Motor neuron (in vitro differentiated cells): ENCODE measurements around the gene FOXA3. TPM values are rescaled to one million over a fixed set of nuclear protein-coding genes. Genes with fewer than 3 reads are reported as not detected.

Experiments
- ATAC-seq, 8 experiments: fragments of 200-7000 bp; cut with Tn5 transposase; replicated peaks in 6 of 8; 2 replicates each; pipeline ENCODE4 v1.8.0; 2021; ENCODE audit warnings: mild to moderate bottlenecking in 8 of 8, moderate library complexity in 8 of 8
- H3K27ac ChIP-seq, 2 donors: fragments of 250-450 bp; sonication (Bioruptor Pico); 2 replicates each; pipeline ENCODE4 v1.9.0; 2021; ENCODE audit warnings: antibody characterized with exemption in 2 of 2, mild to moderate bottlenecking in 2 of 2, moderate library complexity in 1 of 2
- H3K4me1 ChIP-seq, 2 donors: fragments of 250-450 bp; sonication (Bioruptor Pico); replicated peaks in 1 of 2; 2 replicates each; pipeline ENCODE4 v1.6.1; 2021; ENCODE audit warnings: antibody characterized with exemption in 2 of 2, mild to moderate bottlenecking in 2 of 2, moderate library complexity in 1 of 2
- H3K4me3 ChIP-seq, 5 donors: fragments of 250-450 bp; sonication (Bioruptor Pico); 2 replicates each; pipeline ENCODE4 v1.9.0; 2021; ENCODE audit warnings: antibody characterized with exemption in 5 of 5, mild to moderate bottlenecking in 5 of 5, moderate library complexity in 4 of 5
- WGBS, 10 experiments: fragments of 450-650 bp; shearing (Covaris generic); methylation state at CpG; one replicate each; pipeline ENCODE4 v1.0.0; 2022; 5-methylcytosine and 5-hydroxymethylcytosine counted together
- in situ Hi-C, 9 experiments: fragments of 400-800 bp; cut with MboI; loops; one replicate each; pipeline ENCODE4 v1.15.0; 2021; ENCODE audit warnings: low sequenced_read_pairs in 9 of 9, low pct_unique_long_range_greater_than_20kb in 2 of 9; ENCODE audit not compliant: unreplicated experiment in 9 of 9
- total RNA-seq, 8 experiments: library from RNA; unstranded; fragments of 300-600 nt; gene quantifications; 2 replicates each; pipeline versions ENCODE4 v1.2.3 to v1.2.4, GENCODE V29; 2022

FOXA3 gene
- total RNA-seq, 8 experiments from 2014 or later: 0.13 to 0.84 (median 0.42) TPM; not detected in 2

- ATAC-seq: peak in 6 of 8 experiments; percentile 1 to 7 (median 1)
- WGBS, 10 experiments: 13 to 17% (median 17%) methylated on average over 1 to 20 of the region's 47 CpGs; no CpG with 5 or more reads in 7 of the 10 experiments
- in situ Hi-C loops: no loop called here
- peak overlapping the region in 1 of 2 donors; percentile 2 for H3K27ac ChIP-seq
- H3K4me3 ChIP-seq: peak overlapping the region in 3 of 5 donors; percentile 19 to 28 (median 20)
- peaks cover 30 to 37% of the 10 kb centered on the region in 2 donors for H3K4me1 ChIP-seq
Measured at GRCh38 chr19:45882652-45883585, 18.8 kb downstream of the FOXA3 start.

- Histone ChIP-seq H3K4me1 (peaks cover 30 to 37% of the 10 kb centered on the region in 2 donors), H3K27ac (no peak overlapping the region), H3K4me3 (peak overlapping the region in 1 of 5 donors; percentile 28)
- in situ Hi-C loops: no loop called here
- ATAC-seq: no peak
- no CpG with 5 or more reads among the region's 5 CpGs for WGBS, 10 experiments
Measured at GRCh38 chr19:45883586-45883880, 19.4 kb downstream of the FOXA3 start.

- no peak for ATAC-seq
- H3K4me1 ChIP-seq: peaks cover 30 to 37% of the 10 kb centered on the region in 2 donors
- no peak overlapping the region for H3K27ac ChIP-seq
- 60 to 100% (median 90%) methylated on average over 1 to 9 of the region's 57 CpGs; no CpG with 5 or more reads in 7 of the 10 experiments for WGBS, 10 experiments
- H3K4me3 ChIP-seq: peak overlapping the region in 1 of 5 donors; percentile 89
- in situ Hi-C loops: no loop called here
Measured at GRCh38 chr19:45883881-45884681, 20.0 kb downstream of the FOXA3 start.

GRCh38 chr19:45884682-45885555, 20.8 kb downstream of the FOXA3 start:
- peaks cover 30 to 37% of the 10 kb centered on the region in 2 donors for H3K4me1 ChIP-seq
- WGBS, 10 experiments: 76 to 100% (median 87%) methylated on average over 1 to 17 of the region's 72 CpGs; no CpG with 5 or more reads in 4 of the 10 experiments
- peak overlapping the region; percentile 82 to 85 for H3K27ac ChIP-seq
- in situ Hi-C loops: no loop called here
- ATAC-seq: peak in 7 of 8 experiments; percentile 1 to 53 (median 33)
- H3K4me3 ChIP-seq: peak overlapping the region; percentile 56 to 95 (median 86)

- peak; percentile 71 to 81 (median 76) for ATAC-seq
- in situ Hi-C loops: no loop called here
- 0% methylated on average over 5 to 33 of the region's 107 CpGs; no CpG with 5 or more reads in 7 of the 10 experiments for WGBS, 10 experiments
- H3K27ac ChIP-seq: peak within 1 kb of the TSS; percentile 84 to 85
- peak within 1 kb of the TSS; percentile 56 to 95 (median 86) for H3K4me3 ChIP-seq
- peaks cover 30 to 37% of the 10 kb centered on the region in 2 donors for H3K4me1 ChIP-seq
Measured at GRCh38 chr19:45885556-45886426, 21.7 kb downstream of the FOXA3 start, which contains the start of gene IRF2BP1. Gene IRF2BP1 (minus strand): TSS chr19:45886141. CDS start chr19:45885774, 367 bp downstream.

- WGBS, 10 experiments: 0 to 38% (median 0%) methylated on average over 1 to 2 of the region's 32 CpGs; no CpG with 5 or more reads in 6 of the 10 experiments
- Histone ChIP-seq H3K27ac (peak overlapping the region; percentile 84 to 85), H3K4me3 (peak overlapping the region; percentile 56 to 95 (median 86)), H3K4me1 (peaks cover 30 to 36% of the 10 kb centered on the region in 2 donors)
- peak; percentile 60 to 75 (median 67) for ATAC-seq
- in situ Hi-C loops: no loop called here
Measured at GRCh38 chr19:45886427-45887199, 22.5 kb downstream of the FOXA3 start.

- no peak for ATAC-seq
- in situ Hi-C loops: no loop called here
- 33 to 100% (median 71%) methylated on average over 1 to 10 of the region's 10 CpGs; no CpG with 5 or more reads in 1 of the 10 experiments for WGBS, 10 experiments
- peaks cover 29 to 30% of the 10 kb centered on the region in 2 donors for H3K4me1 ChIP-seq
- peak overlapping the region; percentile 84 to 85 for H3K27ac ChIP-seq
- peak overlapping the region; percentile 56 to 95 (median 86) for H3K4me3 ChIP-seq
Measured at GRCh38 chr19:45887200-45887710, 23.1 kb downstream of the FOXA3 start.

- Histone ChIP-seq H3K4me1 (peaks cover 12% of the 10 kb centered on the region in 2 donors), H3K4me3 (no peak overlapping the region), H3K27ac (no peak overlapping the region)
- in situ Hi-C loops: no loop called here
- ATAC-seq: no peak
- 25 to 77% (median 66%) methylated on average over 2 to 6 of the region's 6 CpGs; no CpG with 5 or more reads in 2 of the 10 experiments for WGBS, 10 experiments
Measured at GRCh38 chr19:45889210-45889885, 25.2 kb downstream of the FOXA3 start.

- in situ Hi-C loops: no loop called here
- H3K27ac ChIP-seq: no peak overlapping the region
- no peak for ATAC-seq
- no CpG with 5 or more reads among the region's 17 CpGs for WGBS, 10 experiments
- H3K4me3 ChIP-seq: no peak overlapping the region
- peaks cover 2 to 3% of the 10 kb centered on the region in 2 donors for H3K4me1 ChIP-seq
Measured at GRCh38 chr19:45890877-45891276, 26.8 kb downstream of the FOXA3 start.

- no peak for ATAC-seq
- Histone ChIP-seq H3K27ac (no peak overlapping the region), H3K4me3 (no peak overlapping the region), H3K4me1 (peaks cover 0 to under 1% of the 10 kb centered on the region in 2 donors)
- 40 to 100% (median 76%) methylated on average over 1 to 9 of the region's 9 CpGs; no CpG with 5 or more reads in 3 of the 10 experiments for WGBS, 10 experiments
- in situ Hi-C loops: no loop called here
Measured at GRCh38 chr19:45895519-45895972, 31.4 kb downstream of the FOXA3 start.
